HG03457 (cell line): Measurements from ENCODE around the gene PIGH.
A peak's percentile ranks its signal among the peaks of the same experiment; 100 is the strongest.
"Not testable (repeated sequence)": the region's sequence is repeated elsewhere in the genome, so short reads cannot be mapped to it uniquely, and the experiment has no call there.

ENCODE experiments used
- ATAC-seq: cut with Tn5 transposase; IDR thresholded peaks from one replicate; pipeline ENCODE4 v1.9.1; 2021; ENCODE audit warnings: moderate number of reproducible peaks; ENCODE audit not compliant: unreplicated experiment

The PIGH gene, protein sequence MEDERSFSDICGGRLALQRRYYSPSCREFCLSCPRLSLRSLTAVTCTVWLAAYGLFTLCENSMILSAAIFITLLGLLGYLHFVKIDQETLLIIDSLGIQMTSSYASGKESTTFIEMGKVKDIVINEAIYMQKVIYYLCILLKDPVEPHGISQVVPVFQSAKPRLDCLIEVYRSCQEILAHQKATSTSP

DNA sequence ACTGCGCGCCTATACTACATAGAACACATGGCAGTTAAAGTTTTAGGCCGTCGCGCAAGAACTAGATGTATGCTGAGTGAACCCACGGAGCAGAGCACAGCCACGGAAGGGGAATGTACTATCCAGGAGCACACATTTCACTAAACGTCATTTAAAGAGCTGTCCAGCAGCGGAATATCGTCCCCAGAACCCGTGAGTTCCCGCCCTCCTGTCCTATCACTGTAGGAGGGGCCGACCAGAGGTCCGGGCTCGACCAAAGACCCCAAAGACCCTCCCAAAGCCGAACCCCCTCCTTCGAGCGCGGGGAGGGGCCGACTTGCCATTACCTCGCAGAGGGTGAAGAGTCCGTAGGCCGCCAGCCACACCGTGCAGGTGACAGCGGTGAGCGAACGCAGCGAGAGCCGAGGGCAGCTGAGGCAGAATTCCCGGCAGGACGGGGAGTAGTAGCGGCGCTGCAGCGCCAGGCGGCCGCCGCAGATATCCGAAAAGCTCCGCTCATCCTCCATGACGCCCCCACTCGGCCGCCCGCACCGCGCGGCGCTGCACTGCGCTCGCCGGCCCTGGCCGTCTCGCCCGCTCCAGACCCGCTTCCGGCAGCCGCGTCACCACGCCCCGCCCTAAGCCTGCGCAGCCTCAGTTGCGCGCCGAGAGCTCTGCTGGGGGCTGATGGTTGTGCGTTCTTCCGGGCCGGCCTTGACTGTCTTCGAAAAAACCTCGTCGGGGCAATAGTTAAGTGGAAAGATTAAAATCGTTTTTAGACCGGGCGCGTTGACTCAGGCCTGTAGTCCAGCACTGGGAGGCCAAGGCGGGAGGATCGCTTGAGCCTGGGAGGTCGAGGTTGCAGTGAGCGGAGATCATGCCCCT is at the start of gene PIGH:
TSS of gene PIGH (minus strand) at position 571 of the 864 bp plus-strand sequence. CDS start at position 506, 65 bp downstream.
- peak; percentile 75 for ATAC-seq

GRCh38 chr14:67646131-67646530 is 46.1 kb upstream of the PIGH start:
- no peak for ATAC-seq

DNA sequence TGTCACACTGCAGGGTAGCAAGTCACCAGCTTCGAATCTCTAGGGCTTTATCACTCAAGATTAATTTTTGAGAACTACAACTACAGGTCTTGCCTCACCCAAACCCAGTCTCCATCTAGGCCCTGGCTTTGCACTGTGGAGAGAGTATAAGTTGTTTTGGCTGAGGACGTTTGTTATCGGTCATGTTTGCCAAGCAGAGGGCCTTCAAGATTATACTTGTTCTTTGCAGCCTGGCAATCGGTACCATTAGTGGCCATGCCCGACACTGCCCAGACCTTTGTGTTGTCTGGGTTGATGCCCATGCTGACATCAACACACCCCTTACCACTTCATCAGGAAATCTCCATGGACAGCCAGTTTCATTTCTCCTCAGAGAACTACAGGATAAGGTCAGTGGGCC is 45.3 kb upstream of the PIGH start:
- ATAC-seq, result no peak

- no peak for ATAC-seq
These were observed 44.4 kb upstream of the PIGH start for GRCh38 chr14:67644428-67644827.

DNA sequence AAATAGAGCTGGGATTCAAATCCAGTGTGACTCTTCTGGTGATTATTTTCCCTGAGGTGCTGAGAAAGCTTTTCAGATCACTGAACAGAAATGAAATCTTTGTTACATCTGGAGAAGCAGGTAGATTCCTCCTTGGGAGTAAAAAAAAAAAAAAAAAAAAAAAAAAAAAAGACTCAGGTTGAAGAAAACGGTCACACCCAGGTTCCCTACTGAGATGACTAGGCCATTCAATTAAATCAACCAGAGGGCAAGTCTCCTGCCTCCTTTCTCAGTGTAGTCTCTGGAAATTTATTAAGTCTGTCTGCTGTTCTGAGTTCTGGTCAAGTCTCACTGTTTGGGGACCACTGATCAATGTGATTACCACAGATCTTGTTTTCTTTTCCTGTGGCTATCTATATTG is 43.6 kb upstream of the PIGH start:
- no peak for ATAC-seq

DNA sequence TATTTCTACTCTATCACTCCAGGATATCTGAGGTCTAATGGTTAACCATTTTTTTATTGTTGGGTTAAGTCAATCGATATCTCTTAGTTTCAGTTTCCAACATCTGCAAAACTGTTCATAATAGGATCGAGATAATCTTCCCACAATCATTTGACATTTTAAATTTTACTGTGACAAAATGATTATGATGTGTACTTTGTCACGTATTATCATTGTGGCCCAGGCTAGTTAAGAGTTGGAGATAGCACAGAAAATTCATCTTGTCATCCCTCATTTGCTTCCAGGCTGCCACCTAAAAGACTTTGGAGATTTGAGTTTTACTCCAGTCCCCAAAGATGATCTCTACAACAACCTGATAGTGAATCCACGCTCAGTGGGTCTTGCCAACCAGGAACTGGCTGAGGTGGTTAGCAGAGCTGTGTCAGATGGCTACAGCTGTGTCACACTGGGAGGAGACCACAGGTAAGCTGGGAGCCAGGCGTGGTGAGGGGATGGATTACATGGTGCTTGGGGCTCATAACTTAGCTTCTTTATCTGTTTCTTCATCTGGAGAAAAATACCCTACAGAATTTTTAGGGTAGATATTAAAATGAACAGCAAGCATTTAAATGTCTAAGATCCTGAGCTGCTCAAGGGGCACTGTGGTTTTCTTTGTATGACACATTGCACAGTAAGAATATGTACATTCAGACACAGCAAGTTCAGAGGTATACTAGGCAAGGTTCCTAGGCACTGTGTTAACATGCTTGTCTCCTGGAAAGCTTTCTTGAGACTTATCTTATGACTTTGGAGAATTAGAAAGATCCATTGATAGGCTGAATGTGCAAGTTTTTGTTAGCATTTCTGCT is 42.1 kb upstream of the PIGH start:
- ATAC-seq, result no peak

- ATAC-seq, result no peak
These were observed 41.4 kb upstream of the PIGH start for GRCh38 chr14:67641480-67641879.

DNA sequence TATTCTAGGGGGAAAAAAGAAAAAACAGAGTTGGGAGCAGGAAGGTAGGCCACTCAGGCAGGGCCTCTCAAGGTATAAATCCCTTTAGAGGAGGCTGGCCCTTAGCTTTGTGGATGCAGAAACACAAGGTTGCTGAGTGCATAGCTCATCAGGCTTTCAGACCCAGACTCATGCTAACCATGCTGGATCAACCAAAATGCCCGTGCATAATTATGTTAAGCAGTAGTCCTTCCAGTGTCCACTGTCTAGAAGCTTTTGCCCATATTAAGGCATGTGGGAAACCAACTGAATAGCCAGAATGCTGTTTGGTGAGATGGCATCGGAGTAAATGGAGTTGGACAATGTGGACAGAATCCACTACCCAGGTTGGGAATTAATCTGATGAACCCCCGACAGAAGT is 38.6 kb upstream of the PIGH start:
- no peak for ATAC-seq

DNA sequence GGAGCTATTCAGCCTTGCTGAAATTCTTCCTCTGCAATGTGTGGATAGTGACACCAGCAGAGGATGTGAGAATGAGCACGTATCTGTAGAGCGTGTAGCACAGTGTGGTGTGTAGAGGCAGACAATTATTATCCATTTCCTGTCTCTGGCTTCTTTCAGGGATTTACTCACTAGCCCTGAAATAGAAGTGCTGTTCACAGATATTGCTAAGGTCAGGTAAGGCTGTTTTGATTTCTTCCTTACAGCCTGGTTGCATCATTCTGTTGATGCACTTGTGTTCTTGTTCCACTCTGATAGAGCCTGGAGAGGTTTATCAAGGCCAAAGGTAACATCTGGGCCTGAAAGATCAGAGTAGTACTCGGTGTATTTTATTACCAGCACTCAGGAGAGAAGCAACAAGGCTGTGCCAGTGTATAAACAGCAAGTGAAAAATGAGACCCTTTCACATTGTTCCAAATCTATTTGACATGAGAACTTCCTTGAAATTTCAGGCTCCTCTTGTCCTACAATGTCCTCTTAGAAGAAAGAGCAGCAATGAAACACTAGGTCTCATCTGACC is 36.4 kb upstream of the PIGH start:
- no peak for ATAC-seq

- no peak for ATAC-seq
These were observed 33.5 kb upstream of the PIGH start for GRCh38 chr14:67633451-67634147.

- no peak for ATAC-seq
These were observed 30.9 kb upstream of the PIGH start for GRCh38 chr14:67630938-67631337.

GRCh38 chr14:67630186-67630585 is 30.1 kb upstream of the PIGH start:
- no peak for ATAC-seq

GRCh38 chr14:67627519-67627918 is 27.5 kb upstream of the PIGH start:
- no peak for ATAC-seq

GRCh38 chr14:67626131-67626530 is 26.1 kb upstream of the PIGH start:
- not testable (repeated sequence) for ATAC-seq

GRCh38 chr14:67623114-67623513 is 23.0 kb upstream of the PIGH start:
- no peak for ATAC-seq

DNA sequence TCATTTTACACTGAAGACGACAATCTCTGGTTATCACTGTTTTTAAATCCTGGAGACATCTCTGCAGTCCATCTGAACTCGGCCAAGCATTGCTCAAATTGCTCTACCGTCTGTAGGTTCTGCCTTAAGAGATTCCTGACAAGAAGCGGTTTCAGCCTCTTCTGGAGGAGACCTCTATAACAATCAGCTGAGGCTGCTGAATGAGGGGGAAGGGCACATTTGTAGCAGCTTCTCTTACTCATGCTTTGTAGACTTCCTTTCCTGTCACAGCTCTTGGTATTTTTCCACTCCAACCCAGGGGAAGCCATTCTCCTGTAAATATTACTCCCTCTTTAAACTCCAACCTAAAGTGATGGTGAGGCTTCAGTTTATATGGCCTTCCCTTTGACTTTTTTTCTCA is 22.6 kb upstream of the PIGH start:
- ATAC-seq, result no peak

GRCh38 chr14:67620217-67620785 is 20.2 kb upstream of the PIGH start:
- no peak for ATAC-seq

- peak; percentile 91 for ATAC-seq
These were observed 19.6 kb upstream of the PIGH start, which contains the start of gene ARG2 for GRCh38 chr14:67619446-67620216. TSS of gene ARG2 (plus strand) at chr14:67619920. CDS start at chr14:67619978, 58 bp downstream.

- ATAC-seq, result no peak
These were observed 18.6 kb upstream of the PIGH start for GRCh38 chr14:67618617-67619063.
